ENCODE data around the gene GHR. TPM values are rescaled to one million over a fixed set of nuclear protein-coding genes. Genes with fewer than 3 reads are reported as not detected.

The GHR gene
- total RNA-seq, 2 donors from 2014 or later = 10.8 to 10.9 TPM

DNA sequence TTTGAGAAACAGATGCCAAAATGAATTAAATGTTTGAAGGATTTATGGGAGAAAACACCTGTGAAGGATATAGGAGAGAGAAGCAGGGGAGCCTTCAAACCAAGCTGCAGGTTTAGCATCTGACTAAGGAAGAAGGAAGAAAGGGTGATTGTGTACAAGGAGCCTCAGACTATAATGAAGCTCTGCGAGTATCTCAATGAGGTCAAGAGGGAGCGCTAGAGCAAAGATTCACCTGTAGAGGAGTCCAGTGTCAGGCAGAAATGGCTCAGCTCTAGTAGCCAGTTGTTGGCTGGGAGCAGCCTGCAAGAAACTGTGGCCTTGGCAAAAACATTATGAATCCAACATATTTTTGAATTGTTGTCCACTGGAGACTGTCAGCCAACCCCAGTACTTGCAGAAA is 20.0 kb upstream of the GHR start:
- Histone ChIP-seq H3K36me3 (no peaks in the 10 kb centered on the region), H3K4me1 (peaks cover 0 to 5% of the 10 kb centered on the region in 2 donors), H3K27me3 (no peaks in the 10 kb centered on the region), H3K4me3 (no peak overlapping the region), H3K27ac (no peak overlapping the region), H3K9me3 (no peaks in the 10 kb centered on the region)
- TF ChIP-seq, protein P1, sequence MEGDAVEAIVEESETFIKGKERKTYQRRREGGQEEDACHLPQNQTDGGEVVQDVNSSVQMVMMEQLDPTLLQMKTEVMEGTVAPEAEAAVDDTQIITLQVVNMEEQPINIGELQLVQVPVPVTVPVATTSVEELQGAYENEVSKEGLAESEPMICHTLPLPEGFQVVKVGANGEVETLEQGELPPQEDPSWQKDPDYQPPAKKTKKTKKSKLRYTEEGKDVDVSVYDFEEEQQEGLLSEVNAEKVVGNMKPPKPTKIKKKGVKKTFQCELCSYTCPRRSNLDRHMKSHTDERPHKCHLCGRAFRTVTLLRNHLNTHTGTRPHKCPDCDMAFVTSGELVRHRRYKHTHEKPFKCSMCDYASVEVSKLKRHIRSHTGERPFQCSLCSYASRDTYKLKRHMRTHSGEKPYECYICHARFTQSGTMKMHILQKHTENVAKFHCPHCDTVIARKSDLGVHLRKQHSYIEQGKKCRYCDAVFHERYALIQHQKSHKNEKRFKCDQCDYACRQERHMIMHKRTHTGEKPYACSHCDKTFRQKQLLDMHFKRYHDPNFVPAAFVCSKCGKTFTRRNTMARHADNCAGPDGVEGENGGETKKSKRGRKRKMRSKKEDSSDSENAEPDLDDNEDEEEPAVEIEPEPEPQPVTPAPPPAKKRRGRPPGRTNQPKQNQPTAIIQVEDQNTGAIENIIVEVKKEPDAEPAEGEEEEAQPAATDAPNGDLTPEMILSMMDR (IDR thresholded peaks at IDR 0.05) = no peak
- DNase-seq (ENCODE audit: low spot score) = no peak

- no peak for DNase-seq (ENCODE audit: low spot score)
- no peak overlapping the region for H3K4me3 ChIP-seq
- H3K9me3 ChIP-seq = no peaks in the 10 kb centered on the region
- H3K4me1 ChIP-seq = peaks cover 0 to 5% of the 10 kb centered on the region in 2 donors
- TF ChIP-seq, protein P1 (IDR thresholded peaks at IDR 0.05) = no peak
- no peaks in the 10 kb centered on the region for H3K27me3 ChIP-seq
- no peak overlapping the region for H3K27ac ChIP-seq
- no peaks in the 10 kb centered on the region for H3K36me3 ChIP-seq
Measured at GRCh38 chr5:42404366-42404765, 18.9 kb upstream of the GHR start.

DNA sequence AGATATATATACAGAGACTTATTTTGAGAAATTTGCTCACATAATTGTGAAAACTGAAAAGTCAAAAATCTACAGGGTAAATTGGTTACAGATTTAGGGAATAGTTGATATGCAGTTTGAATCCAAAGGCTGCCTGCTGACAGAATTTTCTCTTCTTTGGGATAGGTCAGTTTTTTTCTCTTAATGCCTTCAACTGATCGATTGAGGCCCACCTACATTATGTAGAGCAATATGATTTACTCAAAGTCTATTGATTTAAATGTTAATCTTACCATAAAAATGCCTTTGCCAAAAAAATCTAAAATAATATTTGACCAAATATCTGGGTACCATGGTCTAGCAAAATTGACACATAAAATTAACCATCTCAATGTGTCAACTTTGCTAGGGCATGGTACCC is 3.9 kb upstream of the GHR start:
- H3K27ac ChIP-seq = no peak overlapping the region
- H3K4me1 ChIP-seq = peaks cover 0 to 6% of the 10 kb centered on the region in 2 donors
- H3K9me3 ChIP-seq = no peaks in the 10 kb centered on the region
- TF ChIP-seq, protein P1 (IDR thresholded peaks at IDR 0.05) = no peak
- DNase-seq (ENCODE audit: low spot score) = no peak
- H3K4me3 ChIP-seq = no peak overlapping the region
- no peaks in the 10 kb centered on the region for H3K27me3 ChIP-seq
- no peaks in the 10 kb centered on the region for H3K36me3 ChIP-seq

DNA sequence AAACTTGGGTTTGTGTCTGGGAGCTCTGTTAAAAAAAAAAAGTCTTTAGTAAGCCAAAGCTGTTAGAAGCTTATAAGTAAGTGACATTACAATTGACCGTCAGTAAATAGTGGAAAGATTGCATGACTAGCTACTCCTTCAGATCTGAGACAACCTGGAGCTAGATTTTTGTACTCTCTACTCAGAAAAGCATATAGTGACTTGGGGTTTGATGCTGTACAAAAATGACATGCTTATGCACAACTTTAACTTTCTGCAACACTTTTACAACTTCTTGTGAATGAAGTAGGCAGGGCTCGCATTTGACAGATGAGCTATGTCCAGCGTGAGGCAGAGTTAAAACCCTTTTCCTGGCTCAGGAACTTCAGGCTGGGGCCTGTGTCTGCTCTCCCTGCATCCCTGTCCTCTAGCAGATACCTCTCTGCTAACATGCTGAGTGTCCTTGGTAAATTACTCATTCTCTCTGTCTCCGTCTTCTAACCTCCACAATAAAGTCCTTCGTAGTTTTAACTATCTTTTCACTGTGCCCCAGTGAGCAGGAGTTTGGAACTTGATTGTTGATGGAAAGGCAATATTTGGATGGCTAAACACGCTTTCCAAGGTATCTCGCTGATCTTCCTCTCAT is 471 bp upstream of the GHR start:
- no peaks in the 10 kb centered on the region for H3K36me3 ChIP-seq
- no peaks in the 10 kb centered on the region for H3K27me3 ChIP-seq
- TF ChIP-seq, protein P1 (IDR thresholded peaks at IDR 0.05) = no peak

GRCh38 chr5:42426016-42426415 is 2.8 kb downstream of the GHR start:
- TF ChIP-seq, protein P1 (IDR thresholded peaks at IDR 0.05) = no peak
- H3K36me3 ChIP-seq = no peaks in the 10 kb centered on the region
- no peak for DNase-seq (ENCODE audit: low spot score)
- H3K27me3 ChIP-seq = no peaks in the 10 kb centered on the region
- no peak overlapping the region for H3K4me3 ChIP-seq
- H3K9me3 ChIP-seq = no peaks in the 10 kb centered on the region
- H3K27ac ChIP-seq = no peak overlapping the region
- H3K4me1 ChIP-seq = peaks cover 0 to 22% of the 10 kb centered on the region in 2 donors

More for the DNA sequence above, 471 bp upstream of the GHR start:
- no peak for DNase-seq (ENCODE audit: low spot score)
- Histone ChIP-seq H3K9me3 (no peaks in the 10 kb centered on the region), H3K27ac (peak overlapping the region; percentile 77 to 81), H3K4me1 (peaks cover 0 to 22% of the 10 kb centered on the region in 2 donors), H3K4me3 (peak overlapping the region; percentile 51 to 72)

- Histone ChIP-seq H3K36me3 (no peaks in the 10 kb centered on the region), H3K27me3 (no peaks in the 10 kb centered on the region), H3K27ac (no peak overlapping the region), H3K4me3 (no peak overlapping the region), H3K4me1 (peaks cover 0 to 22% of the 10 kb centered on the region in 2 donors), H3K9me3 (no peaks in the 10 kb centered on the region)
- no peak for DNase-seq (ENCODE audit: low spot score)
- TF ChIP-seq, protein P1 (IDR thresholded peaks at IDR 0.05) = no peak
Measured at GRCh38 chr5:42429694-42430093, 6.5 kb downstream of the GHR start.
